K562 (cell line): ENCODE measurements around the gene LGALS12. TPM values are rescaled to one million over a fixed set of nuclear protein-coding genes. Genes with fewer than 3 reads are reported as not detected.

Source experiments
- ARID1B ChIP-seq: fragments of 450-650 bp; IDR thresholded peaks from 2 replicates; pipeline ENCODE4 v1.6.1; 2016; ENCODE audit warnings: antibody characterized with exemption, mild to moderate bottlenecking, inconsistent platforms
- CBFA2T3 ChIP-seq: fragments of 450-650 bp; IDR thresholded peaks from 2 replicates; pipeline ENCODE4 v1.6.1; 2017
- CUX1 ChIP-seq: fragments of 200-800 bp; sonication (Bioruptor generic); IDR thresholded peaks from 2 replicates; pipeline ENCODE4 v1.6.1; 2016; ENCODE audit warnings: missing genetic modification characterization, missing compliant biosample characterization
- DACH1 ChIP-seq: fragments of 450-650 bp; IDR thresholded peaks from 2 replicates; pipeline ENCODE4 v1.6.1; 2018; ENCODE audit not compliant: partially characterized antibody
- FOXK2 ChIP-seq, 2 experiments: fragments of 450-650 bp; IDR thresholded peaks in 1 of 2; conservative IDR thresholded peaks in 1 of 2; 2 replicates each; pipeline ENCODE4 v1.6.1; 2016; ENCODE audit warnings: low read depth in 2 of 2, mild to moderate bottlenecking in 1 of 2
- HNRNPH1 ChIP-seq: fragments of 200-400 bp; formaldehyde crosslinking; optimal IDR thresholded peaks from 2 replicates; pipeline ENCODE3; 2017; ENCODE audit warnings: low read depth, mild to moderate bottlenecking, low read length, moderate library complexity
- HNRNPK ChIP-seq: fragments of 200-400 bp; formaldehyde crosslinking; IDR thresholded peaks from one replicate; pipeline ENCODE4 v1.6.1; 2018; ENCODE audit warnings: mild to moderate bottlenecking, low read depth, low read length; ENCODE audit not compliant: poor library complexity, severe bottlenecking
- HNRNPL ChIP-seq: fragments of 200-400 bp; formaldehyde crosslinking; IDR thresholded peaks from 2 replicates; pipeline ENCODE4 v1.6.1; 2017; ENCODE audit warnings: low read depth, mild to moderate bottlenecking, low read length
- IRF9 ChIP-seq: fragments of 450-650 bp; IDR thresholded peaks from 2 replicates; pipeline ENCODE4 v1.6.1; 2016; ENCODE audit warnings: missing biosample characterization, missing genetic modification characterization
- NCOR1 ChIP-seq: fragments of 450-650 bp; IDR thresholded peaks from 2 replicates; pipeline ENCODE4 v1.6.1; 2016; ENCODE audit warnings: mild to moderate bottlenecking, moderate library complexity
- PATZ1 ChIP-seq: fragments of 250-450 bp; sonication (Bioruptor Pico); IDR thresholded peaks from 2 replicates; pipeline ENCODE4 v1.5.0; 2020; ENCODE audit warnings: mild to moderate bottlenecking, borderline replicate concordance
- RBM34 ChIP-seq: fragments of 200-400 bp; formaldehyde crosslinking; IDR thresholded peaks from 2 replicates; pipeline ENCODE4 v1.6.1; 2018; ENCODE audit warnings: low read length, borderline replicate concordance; ENCODE audit not compliant: insufficient read depth
- RCOR1 ChIP-seq, 2 experiments: IDR thresholded peaks; 2 replicates each; pipeline ENCODE4 v1.6.1; 2012; ENCODE audit warnings: low read depth in 2 of 2, low read length in 2 of 2, borderline replicate concordance in 1 of 2, improper control_type of control experiment in 1 of 2
- SMAD4 ChIP-seq: fragments of 250-450 bp; sonication (Bioruptor Pico); conservative IDR thresholded peaks from 2 replicates; pipeline ENCODE4 v1.8.0; 2021; ENCODE audit warnings: inconsistent platforms, mild to moderate bottlenecking, moderate library complexity
- SMARCE1 ChIP-seq: fragments of 450-650 bp; IDR thresholded peaks from 2 replicates; pipeline ENCODE4 v1.7.1; 2016; ENCODE audit warnings: mild to moderate bottlenecking
- THRA ChIP-seq: fragments of 450-650 bp; IDR thresholded peaks from 2 replicates; pipeline ENCODE4 v1.6.1; 2017; ENCODE audit warnings: mild to moderate bottlenecking, moderate library complexity
- TSC22D4 ChIP-seq: fragments of 450-650 bp; IDR thresholded peaks from 2 replicates; pipeline ENCODE4 v1.6.1; 2016; ENCODE audit warnings: missing genetic modification characterization, missing biosample characterization, control low read depth
- ZFP36 ChIP-seq: fragments of 150-350 bp; IDR thresholded peaks from 2 replicates; pipeline ENCODE4 v1.6.1; 2018; ENCODE audit warnings: low read length, low read depth; ENCODE audit not compliant: partially characterized antibody
- ZNF232 ChIP-seq: sonication (generic); formaldehyde crosslinking; IDR thresholded peaks from 2 replicates; pipeline ENCODE4 v1.8.0; 2022; ENCODE audit warnings: mild to moderate bottlenecking, missing genetic modification reagents
- ZNF3 ChIP-seq: fragments of 250-450 bp; sonication (Bioruptor Pico); IDR thresholded peaks from 2 replicates; pipeline ENCODE4 v1.5.0; 2021; ENCODE audit warnings: mild to moderate bottlenecking, moderate library complexity
- ZNF583 ChIP-seq: fragments of 250-450 bp; sonication (Bioruptor Pico); IDR thresholded peaks from 2 replicates; pipeline ENCODE4 v1.4.0; 2020
- polyA plus RNA-seq, 8 experiments: library from polyadenylated mRNA; depleted of rRNA in 4 of 8; stranded (reverse) in 5 of 8; unstranded in 3 of 8; fragments of >200 nt; fragmentation: Nextera tagmentation in 2 of 8; fragmentation: Illumina TruSeq in 1 of 8; extraction: Ambion mirVana in 2 of 8; extraction: Trizol in 1 of 8; gene quantifications; 2 replicates each; pipeline versions ENCODE4 v1.2.1 to v1.2.3, GENCODE V29; 2011 to 2014; ENCODE audit warnings: inconsistent platforms in 1 of 8, missing spikeins in 1 of 8
- total RNA-seq, 7 experiments: library from RNA; depleted of rRNA in 6 of 7; stranded (reverse); fragments of >200 nt in 6 of 7; fragmentation: Illumina TruSeq in 2 of 7; extraction: Trizol in 2 of 7; gene quantifications; 2 replicates each; pipeline versions ENCODE4 v1.2.1 to v1.2.3, GENCODE V29; 2011 to 2021; ENCODE audit warnings: low replicate concordance in 1 of 7

LGALS12 gene
- total and polyA plus RNA-seq, 9 of the 15 experiments (the other 6 are each of a cell fraction or from before 2014, with no cell fraction given), result 0.66 to 8.0 (median 5.0) TPM

GRCh38 chr11:63518548-63518947 is 12.7 kb downstream of the LGALS12 start (continued):
- TF ChIP-seq IRF9 (tag), result no peak
- no peak for TF ChIP-seq ZNF3 (CRISPR knock-in tag)
- no peak for TF ChIP-seq THRA
- no peak for TF ChIP-seq ZNF583 (CRISPR knock-in tag)
- TF ChIP-seq SMAD4 (CRISPR knock-in tag), result no peak
- TF ChIP-seq RCOR1 (IDR thresholded peaks at IDR 0.05; ENCODE audit: borderline replicate concordance in 1 of 2, low read depth in 2 of 2, low read length in 2 of 2), result peak in 1 of 2 experiments; percentile 16; a peak in 1 of 4 replicates
- peak; percentile 88 for TF ChIP-seq CBFA2T3
- no peak for TF ChIP-seq HNRNPL
- no peak for TF ChIP-seq ZFP36
- no peak for TF ChIP-seq TSC22D4 (tag)
- TF ChIP-seq ZNF232 (CRISPR knock-in tag), result no peak
- TF ChIP-seq ARID1B, result peak; percentile 87
- TF ChIP-seq HNRNPK, result no peak
- TF ChIP-seq NCOR1, result peak; percentile 75
- TF ChIP-seq PATZ1, result 0 out of 2 replicates have a peak, but pooled peaks have one; percentile 13
- peak; percentile 74; the same call in 1 of the 2 replicates for TF ChIP-seq SMARCE1
- TF ChIP-seq RBM34, result no peak
- TF ChIP-seq FOXK2 (conservative IDR thresholded peaks at IDR 0.05 in 1 of 2, IDR thresholded peaks at IDR 0.05 in 1 of 2; ENCODE audit: low read depth in 2 of 2), result peak in 1 of 2 experiments; percentile 16; a peak in 2 of 4 replicates
- no peak for TF ChIP-seq HNRNPH1
- TF ChIP-seq CUX1 (CRISPR knock-in tag), result no peak
- TF ChIP-seq DACH1, result peak; percentile 39
